ENCODE results near the gene BID.

The BID gene

GRCh38 chr22:17743661-17744411, 30.4 kb downstream of the BID start:
- H3K4me2 ChIP-seq (ENCODE audit: low read length): no peak overlapping the region
- no peak overlapping the region for H3K27ac ChIP-seq (ENCODE audit: low read depth, low read length, poor library complexity, severe bottlenecking)
- no peaks in the 10 kb centered on the region for H3K79me2 ChIP-seq (ENCODE audit: insufficient read depth, low read length)
- H3K9ac ChIP-seq (ENCODE audit: low read length): no peak overlapping the region
- H3K9me2 ChIP-seq (ENCODE audit: low read depth, low read length): no peaks in the 10 kb centered on the region
- H2AFZ ChIP-seq (ENCODE audit: low read length): no peak overlapping the region
- H3K9me3 ChIP-seq (ENCODE audit: low read length): no peaks in the 10 kb centered on the region
- H3K4me3 ChIP-seq (ENCODE audit: low read depth, low read length, poor library complexity, severe bottlenecking): no peak overlapping the region
- no peaks in the 10 kb centered on the region for H4K20me1 ChIP-seq (ENCODE audit: insufficient read depth, low read length)
- H3F3A ChIP-seq (ENCODE audit: insufficient read depth, low read length): no peaks in the 10 kb centered on the region
- H3K27me3 ChIP-seq (ENCODE audit: insufficient read depth, low read length): no peaks in the 10 kb centered on the region
- TF ChIP-seq EZH2 (IDR thresholded peaks at IDR 0.05; ENCODE audit: borderline replicate concordance, low read length): no peak
- no peak for TF ChIP-seq CTCF (IDR thresholded peaks at IDR 0.05; ENCODE audit: low read length)
- no peaks in the 10 kb centered on the region for H3K4me1 ChIP-seq (ENCODE audit: insufficient read depth, low read length, severe bottlenecking)
- no peaks in the 10 kb centered on the region; the same call in 1 of the 2 replicates for H3K36me3 ChIP-seq (ENCODE audit: insufficient read depth, low read length)

- TF ChIP-seq CTCF (IDR thresholded peaks at IDR 0.05; ENCODE audit: low read length) (peak; percentile 80), EZH2 (IDR thresholded peaks at IDR 0.05; ENCODE audit: borderline replicate concordance, low read length) (no peak)
- H3K36me3 ChIP-seq (ENCODE audit: insufficient read depth, low read length): no peaks in the 10 kb centered on the region; the same call in 1 of the 2 replicates
- H3K9ac ChIP-seq (ENCODE audit: low read length): no peak overlapping the region
- H3K79me2 ChIP-seq (ENCODE audit: insufficient read depth, low read length): no peaks in the 10 kb centered on the region
- H3K27ac ChIP-seq (ENCODE audit: low read depth, low read length, poor library complexity, severe bottlenecking): no peak overlapping the region
- no peaks in the 10 kb centered on the region for H4K20me1 ChIP-seq (ENCODE audit: insufficient read depth, low read length)
- H3K4me2 ChIP-seq (ENCODE audit: low read length): no peak overlapping the region
- H3K9me3 ChIP-seq (ENCODE audit: low read length): no peaks in the 10 kb centered on the region
- H3K27me3 ChIP-seq (ENCODE audit: insufficient read depth, low read length): no peaks in the 10 kb centered on the region
- no peaks in the 10 kb centered on the region for H3K9me2 ChIP-seq (ENCODE audit: low read depth, low read length)
- H3K4me3 ChIP-seq (ENCODE audit: low read depth, low read length, poor library complexity, severe bottlenecking): no peak overlapping the region
- H2AFZ ChIP-seq (ENCODE audit: low read length): no peak overlapping the region
- H3F3A ChIP-seq (ENCODE audit: insufficient read depth, low read length): no peaks in the 10 kb centered on the region
- H3K4me1 ChIP-seq (ENCODE audit: insufficient read depth, low read length, severe bottlenecking): no peaks in the 10 kb centered on the region
Observed at GRCh38 chr22:17742527-17742902, 31.8 kb downstream of the BID start.

GRCh38 chr22:17741866-17742526, 32.3 kb downstream of the BID start:
- Histone ChIP-seq H3K27ac (ENCODE audit: low read depth, low read length, poor library complexity, severe bottlenecking) (no peak overlapping the region), H3K27me3 (ENCODE audit: insufficient read depth, low read length) (no peaks in the 10 kb centered on the region), H3K4me1 (ENCODE audit: insufficient read depth, low read length, severe bottlenecking) (no peaks in the 10 kb centered on the region), H3K4me2 (ENCODE audit: low read length) (no peak overlapping the region), H2AFZ (ENCODE audit: low read length) (no peak overlapping the region), H3K9ac (ENCODE audit: low read length) (no peak overlapping the region), H3K9me3 (ENCODE audit: low read length) (no peaks in the 10 kb centered on the region), H4K20me1 (ENCODE audit: insufficient read depth, low read length) (no peaks in the 10 kb centered on the region), H3F3A (ENCODE audit: insufficient read depth, low read length) (no peaks in the 10 kb centered on the region), H3K4me3 (ENCODE audit: low read depth, low read length, poor library complexity, severe bottlenecking) (no peak overlapping the region), H3K79me2 (ENCODE audit: insufficient read depth, low read length) (no peaks in the 10 kb centered on the region), H3K36me3 (ENCODE audit: insufficient read depth, low read length) (no peaks in the 10 kb centered on the region; the same call in 1 of the 2 replicates), H3K9me2 (ENCODE audit: low read depth, low read length) (no peaks in the 10 kb centered on the region)
- TF ChIP-seq CTCF (IDR thresholded peaks at IDR 0.05; ENCODE audit: low read length) (no peak), EZH2 (IDR thresholded peaks at IDR 0.05; ENCODE audit: borderline replicate concordance, low read length) (no peak)
